ENCODE measurements around the gene STOM. TPM values are rescaled to one million over a fixed set of nuclear protein-coding genes. Genes with fewer than 3 reads are reported as not detected.
"Not testable (repeated sequence)": the region's sequence is repeated elsewhere in the genome, so short reads cannot be mapped to it uniquely, and the experiment has no call there.

Gene STOM
- total and polyA plus RNA-seq, 8 donors = 13.9 to 65.1 (median 32.0) TPM

- Histone ChIP-seq H3K4me1 (no peaks in the 10 kb centered on the region), H3K9me3 (no peaks in the 10 kb centered on the region), H3K36me3 (no peaks in the 10 kb centered on the region), H3K4me3 (no peak overlapping the region), H3K27me3 (no peaks in the 10 kb centered on the region), H3K27ac (no peak overlapping the region)
- intact Hi-C loops (cut with DNase I) = loop anchor here in 2 of 3 donors (5.0 to 10.0 kb wide), 2 partner anchors 83 to 185 kb away; no protein-coding TSS in a partner anchor
- peak; percentile 69 to 93 (median 88) for ATAC-seq
- peak; percentile 39 to 68 (median 58) for TF ChIP-seq CTCF (IDR thresholded peaks at IDR 0.05)
- peak; percentile 93 for FAIRE-seq
- DNase-seq = no peak
- 20 to 21% methylated on average over 9 of the region's 9 CpGs for WGBS, 2 donors
Measured at GRCh38 chr9:121399883-121400607, 30.0 kb upstream of the STOM start.

GRCh38 chr9:121399126-121399882, 29.3 kb upstream of the STOM start:
- Histone ChIP-seq H3K36me3 (no peaks in the 10 kb centered on the region), H3K4me3 (no peak overlapping the region), H3K27ac (no peak overlapping the region), H3K27me3 (no peaks in the 10 kb centered on the region), H3K9me3 (no peaks in the 10 kb centered on the region), H3K4me1 (no peaks in the 10 kb centered on the region)
- 75 to 81% methylated on average over 4 of the region's 4 CpGs for WGBS, 2 donors
- ATAC-seq = no peak
- intact Hi-C loops (cut with DNase I) = loop anchor here in 2 of 3 donors (5.0 to 10.0 kb wide), 2 partner anchors 82 to 185 kb away; no protein-coding TSS in a partner anchor
- FAIRE-seq = no peak
- TF ChIP-seq CTCF (IDR thresholded peaks at IDR 0.05) = no peak
- no peak for DNase-seq

GRCh38 chr9:121398374-121398773, 28.3 kb upstream of the STOM start:
- no peaks in the 10 kb centered on the region for H3K9me3 ChIP-seq
- 86 to 90% methylated on average over 5 of the region's 5 CpGs for WGBS, 2 donors
- no peak overlapping the region for H3K4me3 ChIP-seq
- no peak for TF ChIP-seq CTCF (IDR thresholded peaks at IDR 0.05)
- intact Hi-C loops (cut with DNase I) = loop anchor here in 2 of 3 donors (5.0 to 10.0 kb wide), 2 partner anchors 81 to 184 kb away; no protein-coding TSS in a partner anchor
- no peak overlapping the region for H3K27ac ChIP-seq
- FAIRE-seq (no peak), DNase-seq (no peak), ATAC-seq (peak in 1 of 4 donors; percentile 11)
- no peaks in the 10 kb centered on the region for H3K27me3 ChIP-seq
- H3K4me1 ChIP-seq = no peaks in the 10 kb centered on the region
- H3K36me3 ChIP-seq = no peaks in the 10 kb centered on the region

GRCh38 chr9:121397277-121397676, 27.2 kb upstream of the STOM start:
- not testable (repeated sequence) for H3K27ac ChIP-seq, FAIRE-seq, DNase-seq, H3K27me3 ChIP-seq, ATAC-seq, H3K9me3 ChIP-seq, H3K4me3 ChIP-seq, H3K36me3 ChIP-seq, H3K4me1 ChIP-seq
- WGBS, 2 donors = 95 to 100% methylated on average over 1 of the region's 1 CpG
- intact Hi-C loops (cut with DNase I) = loop anchor here in 2 of 3 donors (5.0 to 10.0 kb wide), 2 partner anchors 80 to 182 kb away; no protein-coding TSS in a partner anchor

GRCh38 chr9:121395558-121395957, 25.5 kb upstream of the STOM start:
- no peak for ATAC-seq
- H3K27me3 ChIP-seq = no peaks in the 10 kb centered on the region
- no peak for DNase-seq
- no peaks in the 10 kb centered on the region for H3K9me3 ChIP-seq
- no peaks in the 10 kb centered on the region for H3K36me3 ChIP-seq
- no peak overlapping the region for H3K27ac ChIP-seq
- TF ChIP-seq CTCF (IDR thresholded peaks at IDR 0.05) = no peak
- H3K4me3 ChIP-seq = no peak overlapping the region
- intact Hi-C loops (cut with DNase I) = loop anchor here in 2 of 3 donors (5.0 to 10.0 kb wide), 2 partner anchors 78 to 181 kb away; no protein-coding TSS in a partner anchor
- no peaks in the 10 kb centered on the region for H3K4me1 ChIP-seq
- FAIRE-seq = no peak
